Transverse colon (tissue), 4 donors: ENCODE data around the gene COQ2. TPM values are rescaled to one million over a fixed set of nuclear protein-coding genes. Genes with fewer than 3 reads are reported as not detected.

Experiments
- DNase-seq: peaks from one replicate; pipeline ENCODE4 v3.0.0-alpha.2; 2019
- H3K27ac ChIP-seq, 4 donors: fragments of 200-600 bp; sonication (generic); 2 replicates each; pipeline ENCODE4 v1.5.1; 2016 to 2018; ENCODE audit warnings: inconsistent platforms in 4 of 4
- H3K27me3 ChIP-seq: fragments of 200-600 bp; sonication (generic); 2 replicates; pipeline ENCODE4 v1.5.1; 2017; ENCODE audit warnings: inconsistent platforms
- H3K36me3 ChIP-seq, 4 donors: fragments of 200-600 bp; sonication (generic); 2 replicates each; pipeline ENCODE4 v1.5.1; 2017 to 2019; ENCODE audit warnings: inconsistent platforms in 4 of 4
- H3K4me1 ChIP-seq, 4 donors: fragments of 200-600 bp; sonication (generic); 2 replicates each; pipeline ENCODE4 v1.5.1; 2017 to 2020; ENCODE audit warnings: inconsistent platforms in 4 of 4
- H3K4me3 ChIP-seq, 4 donors: fragments of 200-600 bp; sonication (generic); 1 replicate in 1 of 4; 2 replicates in 3 of 4; pipeline versions ENCODE4 v1.5.1 to v1.6.1; 2017 to 2019; ENCODE audit warnings: inconsistent platforms in 4 of 4
- H3K9me3 ChIP-seq, 2 donors: fragments of 200-600 bp; sonication (generic); 2 replicates each; pipeline ENCODE4 v1.5.1; 2017 to 2019; ENCODE audit warnings: inconsistent platforms in 2 of 2
- EP300 ChIP-seq: sonication (generic); formaldehyde crosslinking; IDR thresholded peaks from one replicate; pipeline ENCODE4 v1.6.1; 2017; ENCODE audit warnings: antibody characterized with exemption, low read depth
- POLR2A ChIP-seq: fragments of 450-650 bp; IDR thresholded peaks from one replicate; pipeline ENCODE4 v1.6.1; 2016; ENCODE audit warnings: antibody characterized with exemption, mild to moderate bottlenecking, moderate library complexity
- POLR2AphosphoS5 ChIP-seq, 3 donors: sonication (generic); formaldehyde crosslinking; IDR thresholded peaks; one replicate each; pipeline ENCODE4 v1.6.1; 2016; ENCODE audit warnings: antibody characterized with exemption in 3 of 3
- WGBS, 2 donors: methylation state at CpG; one replicate each; pipeline ENCODE4 v1.1.5; 2018; ENCODE audit warnings: low coverage in 1 of 2; 5-methylcytosine and 5-hydroxymethylcytosine counted together
- in situ Hi-C, 4 donors: fragments of 200-750 bp; cut with MboI; loops; one replicate each; pipeline versions ENCODE4 v1.15.0 to v1.15.1; 2017; ENCODE audit warnings: low sequenced_read_pairs in 3 of 4, low pct_ligation_motif_present in 1 of 4, low pct_unique_long_range_greater_than_20kb in 1 of 4
- intact Hi-C: fragments of 100-400 bp; cut with DNase I; formaldehyde crosslinking; loops from one replicate; pipeline ENCODE4 v1.15.1; 2023; ENCODE audit warnings: low total_unique reads
- total RNA-seq, 4 donors: library from RNA; depleted of rRNA; stranded (reverse); fragments of >200 nt; gene quantifications; one replicate each; pipeline ENCODE4 v1.1.0, GENCODE V29; 2016
- TF ChIP-seq, protein P1 (sequence below), 5 experiments: fragments of 200-600 bp in 3 of 5; fragments of 450-650 bp in 2 of 5; sonication (generic) in 3 of 5; IDR thresholded peaks; 1 replicate in 2 of 5; 2 replicates in 3 of 5; pipeline ENCODE4 v1.5.1; 2016 to 2017; ENCODE audit warnings: antibody characterized with exemption in 5 of 5, inconsistent platforms in 3 of 5, mild to moderate bottlenecking in 2 of 5, moderate library complexity in 1 of 5

Gene COQ2
- total RNA-seq, 4 donors from 2014 or later, result 0.75 to 14.4 (median 12.2) TPM

GRCh38 chr4:83308672-83309071 lies 24.1 kb upstream of the COQ2 start:
- in situ Hi-C loops, result no loop called here
- H3K36me3 ChIP-seq, result no peaks in the 10 kb centered on the region

DNA sequence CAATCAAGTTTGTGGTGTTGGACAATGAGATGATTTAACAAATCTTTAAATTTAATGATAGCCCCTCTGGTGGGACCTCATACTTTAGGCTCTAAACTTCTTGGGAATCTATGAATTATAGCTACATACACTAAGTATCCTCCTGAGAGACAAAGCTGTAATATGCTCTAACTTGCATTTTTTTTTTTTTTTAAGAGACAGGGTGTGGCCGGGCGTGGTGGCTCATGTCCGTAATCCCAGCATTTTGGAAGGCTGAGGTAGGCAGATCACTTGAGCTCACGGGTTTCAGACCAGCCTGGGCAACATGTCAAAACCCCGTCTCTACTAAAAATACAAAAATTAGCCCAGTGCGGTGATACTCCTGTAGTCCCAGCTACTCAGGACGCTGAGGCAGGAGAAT lies 23.3 kb upstream of the COQ2 start:
- TF ChIP-seq POLR2AphosphoS5 (IDR thresholded peaks at IDR 0.05) (no peak), EP300 (no peak), POLR2A (no peak)
- TF ChIP-seq, protein P1, sequence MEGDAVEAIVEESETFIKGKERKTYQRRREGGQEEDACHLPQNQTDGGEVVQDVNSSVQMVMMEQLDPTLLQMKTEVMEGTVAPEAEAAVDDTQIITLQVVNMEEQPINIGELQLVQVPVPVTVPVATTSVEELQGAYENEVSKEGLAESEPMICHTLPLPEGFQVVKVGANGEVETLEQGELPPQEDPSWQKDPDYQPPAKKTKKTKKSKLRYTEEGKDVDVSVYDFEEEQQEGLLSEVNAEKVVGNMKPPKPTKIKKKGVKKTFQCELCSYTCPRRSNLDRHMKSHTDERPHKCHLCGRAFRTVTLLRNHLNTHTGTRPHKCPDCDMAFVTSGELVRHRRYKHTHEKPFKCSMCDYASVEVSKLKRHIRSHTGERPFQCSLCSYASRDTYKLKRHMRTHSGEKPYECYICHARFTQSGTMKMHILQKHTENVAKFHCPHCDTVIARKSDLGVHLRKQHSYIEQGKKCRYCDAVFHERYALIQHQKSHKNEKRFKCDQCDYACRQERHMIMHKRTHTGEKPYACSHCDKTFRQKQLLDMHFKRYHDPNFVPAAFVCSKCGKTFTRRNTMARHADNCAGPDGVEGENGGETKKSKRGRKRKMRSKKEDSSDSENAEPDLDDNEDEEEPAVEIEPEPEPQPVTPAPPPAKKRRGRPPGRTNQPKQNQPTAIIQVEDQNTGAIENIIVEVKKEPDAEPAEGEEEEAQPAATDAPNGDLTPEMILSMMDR (IDR thresholded peaks at IDR 0.05), result no peak
- Histone ChIP-seq H3K36me3 (no peaks in the 10 kb centered on the region), H3K4me1 (peaks cover 0 to 10% (median 0%) of the 10 kb centered on the region in 4 donors), H3K9me3 (no peaks in the 10 kb centered on the region), H3K4me3 (no peak overlapping the region), H3K27me3 (no peaks in the 10 kb centered on the region), H3K27ac (no peak overlapping the region)
- in situ Hi-C loops (no loop called here), intact Hi-C loops (no loop called here)
- no peak for DNase-seq
- WGBS, 2 donors, result 67 to 100% methylated on average over 1 to 7 of the region's 7 CpGs

More at GRCh38 chr4:83308672-83309071, 24.1 kb upstream of the COQ2 start:
- Histone ChIP-seq H3K27me3 (no peaks in the 10 kb centered on the region), H3K9me3 (no peaks in the 10 kb centered on the region), H3K27ac (peak overlapping the region in 1 of 4 donors; percentile 7), H3K4me1 (peaks cover 0 to 10% (median 0%) of the 10 kb centered on the region in 4 donors), H3K4me3 (no peak overlapping the region)
- 73 to 75% methylated on average over 2 to 4 of the region's 4 CpGs for WGBS, 2 donors
- DNase-seq, result peak; percentile 13
- TF ChIP-seq, protein P1 (IDR thresholded peaks at IDR 0.05), result no peak
- TF ChIP-seq POLR2A, result no peak
- no peak for TF ChIP-seq POLR2AphosphoS5 (IDR thresholded peaks at IDR 0.05)
- no peak for TF ChIP-seq EP300
- intact Hi-C loops, result no loop called here

DNA sequence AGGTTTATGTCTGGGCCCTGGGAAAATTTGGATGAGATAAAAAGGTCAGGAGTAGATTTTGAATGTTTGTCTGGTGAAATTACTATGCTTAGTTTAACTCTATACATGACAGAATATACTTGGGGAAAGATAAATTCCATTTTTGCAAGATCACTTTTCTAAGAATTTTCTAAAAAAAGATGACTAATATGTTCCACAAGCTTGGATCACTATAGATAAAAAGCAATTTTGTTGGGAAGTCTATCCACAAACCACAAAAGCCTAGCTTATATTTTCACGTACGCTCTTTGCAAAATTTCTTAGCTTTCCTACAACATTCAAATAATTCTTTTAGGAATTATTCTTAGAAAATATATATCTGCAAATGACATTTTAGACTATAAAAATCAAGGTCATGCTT lies 20.6 kb upstream of the COQ2 start:
- Histone ChIP-seq H3K4me3 (no peak overlapping the region), H3K36me3 (peaks cover 0 to 4% (median 0%) of the 10 kb centered on the region in 4 donors), H3K27ac (no peak overlapping the region), H3K4me1 (peaks cover 0 to 10% (median 0%) of the 10 kb centered on the region in 4 donors), H3K9me3 (no peaks in the 10 kb centered on the region), H3K27me3 (no peaks in the 10 kb centered on the region)
- no peak for DNase-seq
- intact Hi-C loops, result no loop called here
- in situ Hi-C loops, result no loop called here
- TF ChIP-seq POLR2A (no peak), EP300 (no peak), POLR2AphosphoS5 (IDR thresholded peaks at IDR 0.05) (no peak)
- TF ChIP-seq, protein P1 (IDR thresholded peaks at IDR 0.05), result no peak
- 89 to 94% methylated on average over 2 of the region's 2 CpGs for WGBS, 2 donors

DNA sequence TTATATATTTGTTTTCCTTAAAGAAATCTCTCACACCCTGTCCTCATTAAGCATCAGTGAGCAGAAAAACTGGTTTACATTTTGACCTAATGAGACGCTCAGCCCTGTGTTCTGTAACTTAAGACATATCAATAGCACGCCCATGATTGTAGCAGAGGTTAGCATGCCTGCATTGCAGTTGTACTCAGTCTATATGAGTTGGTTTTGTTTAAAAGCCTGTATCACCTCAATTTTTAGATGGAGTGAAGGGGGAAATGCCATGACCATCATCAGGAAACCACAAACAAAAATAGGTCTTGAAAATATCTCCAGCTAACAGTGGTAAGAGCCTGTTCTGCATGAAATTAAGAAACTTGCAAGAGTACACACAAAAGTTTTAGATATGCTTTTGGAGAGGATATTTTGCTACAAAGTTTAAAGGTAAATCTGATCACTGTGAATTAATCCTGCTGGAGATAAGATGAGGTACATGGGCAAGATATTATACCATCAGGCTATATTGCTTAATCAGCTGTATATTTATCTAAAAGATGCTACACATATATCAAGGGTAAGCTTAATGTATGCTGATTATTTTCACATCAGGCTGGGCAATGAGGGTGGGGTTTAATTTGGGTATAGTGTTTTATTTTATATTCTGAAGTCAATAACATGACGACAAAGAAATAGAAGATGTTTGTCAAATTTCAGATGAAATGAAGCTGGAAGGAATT lies 13.1 kb upstream of the COQ2 start:
- in situ Hi-C loops, result loop anchor here in 2 of 4 donors (25.0 kb wide), 2 partner anchors 410 to 835 kb away; partner anchors contain the start of gene SEC31A (in 2 of the 2)
- intact Hi-C loops, result no loop called here
- DNase-seq, result no peak

More for the DNA sequence above, 13.1 kb upstream of the COQ2 start:
- Histone ChIP-seq H3K27me3 (no peaks in the 10 kb centered on the region), H3K27ac (no peak overlapping the region), H3K4me3 (no peak overlapping the region), H3K9me3 (no peaks in the 10 kb centered on the region), H3K36me3 (peaks cover 0 to 4% (median 0%) of the 10 kb centered on the region in 4 donors), H3K4me1 (no peaks in the 10 kb centered on the region)
- 75 to 90% methylated on average over 3 of the region's 3 CpGs for WGBS, 2 donors
- TF ChIP-seq, protein P1 (IDR thresholded peaks at IDR 0.05), result no peak
- TF ChIP-seq POLR2AphosphoS5 (IDR thresholded peaks at IDR 0.05) (no peak), EP300 (no peak), POLR2A (no peak)
